ENCODE results near the gene S100A7.
A peak's percentile ranks its signal among the peaks of the same experiment; 100 is the strongest.
"Not testable (repeated sequence)": the region's sequence is repeated elsewhere in the genome, so short reads cannot be mapped to it uniquely, and the experiment has no call there.

Gene S100A7

GRCh38 chr1:153429266-153430165 lies 30.9 kb downstream of the S100A7 start:
- no peak for DNase-seq

DNA sequence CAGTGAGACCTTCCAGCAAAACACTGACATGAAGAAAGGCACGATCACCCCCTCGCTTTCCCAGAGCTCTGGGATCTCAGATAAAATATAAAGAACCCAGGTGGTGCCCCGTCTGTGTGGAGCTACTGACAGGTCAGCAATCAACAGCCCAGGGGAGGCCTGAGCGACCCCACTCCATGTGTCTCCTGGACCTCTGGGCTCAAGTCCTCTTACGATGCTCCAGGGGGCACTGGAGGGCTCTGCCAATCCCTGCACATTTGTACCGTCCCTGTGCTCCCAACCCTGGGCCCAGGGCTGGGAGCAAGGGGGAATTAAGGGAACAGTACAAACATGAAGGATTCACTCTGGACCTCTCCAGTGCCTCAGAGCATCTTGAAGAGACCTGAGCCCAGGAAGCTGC lies 31.7 kb downstream of the S100A7 start:
- no peak for DNase-seq

- DNase-seq: no peak
Observed at GRCh38 chr1:153428073-153428638, 32.3 kb downstream of the S100A7 start.

DNA sequence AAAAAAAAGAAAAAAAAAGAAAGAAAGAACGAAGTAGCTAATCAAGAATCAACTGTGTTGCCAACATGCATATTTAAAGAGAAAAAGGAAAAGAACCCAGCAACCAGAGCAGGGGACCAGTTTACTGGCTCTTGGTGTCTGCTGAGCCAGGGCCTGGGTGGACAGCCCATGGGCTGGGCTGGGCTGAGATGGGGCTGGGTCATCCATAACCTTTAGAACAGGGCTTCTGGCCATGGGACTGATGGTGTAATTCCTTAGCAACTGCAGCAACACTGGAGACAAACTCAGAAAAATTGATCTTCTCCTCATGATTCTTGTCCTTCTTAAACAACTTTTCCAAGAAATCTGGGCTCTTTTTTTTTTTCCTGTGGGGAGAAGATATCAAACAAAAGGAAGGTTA lies 33.6 kb downstream of the S100A7 start:
- no peak for DNase-seq

DNA sequence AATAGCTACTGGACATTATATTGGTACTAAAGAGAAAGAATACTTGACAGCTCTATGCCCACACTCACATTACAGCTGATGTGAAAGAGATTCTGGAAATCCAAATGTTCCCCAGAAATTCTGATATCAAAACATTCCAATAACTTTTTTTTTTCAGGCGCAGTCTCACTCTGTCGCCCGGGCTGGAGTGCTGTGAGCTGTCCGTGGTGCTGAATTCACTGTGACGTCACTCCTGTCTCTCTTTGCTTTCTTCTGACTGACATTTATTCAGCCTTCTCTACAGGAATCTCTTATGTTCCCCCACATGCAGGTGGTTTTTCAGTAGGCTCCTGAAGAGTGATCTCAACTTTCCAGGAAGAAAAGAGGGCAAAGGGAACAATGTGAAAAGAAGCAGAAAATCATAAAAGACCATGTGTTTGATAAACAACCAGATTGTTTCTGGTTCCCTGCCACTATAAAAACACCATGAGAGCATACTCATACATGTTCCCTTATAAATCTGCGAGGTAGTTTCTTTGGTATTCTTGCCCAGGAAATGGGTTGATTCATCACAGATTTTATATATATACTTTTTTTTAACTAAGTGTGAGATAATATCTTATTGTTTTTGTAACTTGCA lies 37.9 kb downstream of the S100A7 start:
- peak; percentile 44 to 64 for DNase-seq

GRCh38 chr1:153420306-153420705 lies 40.1 kb downstream of the S100A7 start:
- no peak for DNase-seq

- not testable (repeated sequence) for DNase-seq
Observed at GRCh38 chr1:153419436-153419793, 41.0 kb downstream of the S100A7 start.

- DNase-seq: not testable (repeated sequence)
Observed at GRCh38 chr1:153418758-153419435, 41.6 kb downstream of the S100A7 start.

GRCh38 chr1:153417136-153417888 lies 43.1 kb downstream of the S100A7 start:
- DNase-seq: no peak

DNA sequence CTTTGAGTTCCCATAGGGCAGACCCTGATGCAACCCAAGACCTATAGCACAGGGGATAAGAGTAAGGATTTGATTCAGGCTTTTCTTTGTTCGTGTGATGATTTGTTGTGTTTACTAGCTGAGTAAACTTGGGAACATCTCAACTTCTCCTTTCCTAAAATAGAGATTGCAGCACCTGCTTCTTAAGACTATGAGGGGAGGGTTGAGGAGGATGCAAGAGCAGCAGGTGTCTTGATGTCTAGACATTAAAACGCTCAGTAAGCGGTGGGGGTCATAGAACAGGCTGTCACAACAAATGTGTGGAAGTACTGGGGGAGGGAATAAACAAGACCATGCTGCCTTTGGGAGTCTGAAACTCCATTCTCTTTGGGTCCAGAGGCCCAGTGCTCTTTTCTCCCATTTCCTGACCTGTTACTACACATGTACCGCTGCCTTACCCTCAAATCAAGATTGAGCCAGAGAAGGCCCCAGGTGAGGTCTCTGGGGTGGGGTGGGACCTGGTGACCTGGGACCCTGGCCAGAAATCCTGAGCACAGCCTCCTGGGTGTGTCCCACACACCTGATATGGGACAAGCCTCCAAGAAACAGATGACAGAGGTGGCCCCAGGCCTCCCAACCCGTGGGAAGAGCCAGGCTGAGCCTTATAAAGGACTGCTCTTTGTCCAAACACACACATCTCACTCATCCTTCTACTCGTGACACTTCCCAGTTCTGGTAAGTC lies 44.4 kb downstream of the S100A7 start, which contains the start of gene S100A7A:
Gene S100A7A (plus strand): TSS at position 671 of the 721 bp plus-strand sequence. CDS start 1,563 bp downstream, outside the sequence.
- no peak for DNase-seq

- not testable (repeated sequence) for DNase-seq
Observed at GRCh38 chr1:153413961-153414360, 46.5 kb downstream of the S100A7 start.

Measured in stimulated activated CD4-positive, alpha-beta T cell treated with anti-CD3 and anti-CD28 coated beads, Interleukin-4, amount 100 ng/mL, for 4 hours (primary cell).